Endothelial cell of umbilical vein (primary cell): ENCODE results near the gene EXOSC5. TPM values are rescaled to one million over a fixed set of nuclear protein-coding genes. Genes with fewer than 3 reads are reported as not detected.

ENCODE experiments used
- BruUV-seq: library from RNA; stranded (reverse); fragments of 400-500 nt; replicated peaks from 2 replicates; lab custom pipeline; 2021; lab: Mats Ljungman, UMichigan
- CTCF ChIA-PET: fragments of 300-600, 350-600 bp; sonication (Branson Sonifier 250); formaldehyde crosslinking; loops from one replicate; lab custom pipeline; 2021; ENCODE audit warnings: antibody characterized with exemption, inconsistent platforms; lab: Charles Lee
- POLR2A ChIA-PET: fragments of 300-600, 350-600 bp; sonication (Branson Sonifier 250); formaldehyde crosslinking; loops from one replicate; lab custom pipeline; 2021; ENCODE audit warnings: antibody characterized with exemption, inconsistent platforms; lab: Charles Lee
- DNase-seq: peaks from one replicate; pipeline ENCODE4 v3.0.0-alpha.2; 2011; ENCODE audit warnings: low read depth, low spot score
- FAIRE-seq: peaks from 2 replicates; lab custom pipeline; 2011; peaks lifted over from hg19 to GRCh38; lab: Jason Lieb, UNC
- H2AFZ ChIP-seq: 2 replicates; pipeline ENCODE4 v1.6.0; 2012; ENCODE audit warnings: low read depth, low read length, control low read depth, inconsistent platforms
- H3K27ac ChIP-seq: 2 replicates; pipeline ENCODE4 v1.5.1; 2011; ENCODE audit warnings: low read depth, mild to moderate bottlenecking, control low read depth, low read length, moderate library complexity; ENCODE audit not compliant: insufficient read depth
- H3K27me3 ChIP-seq, 2 experiments: 2 replicates each; pipeline versions ENCODE4 v1.6.0 to v1.6.1; 2011; ENCODE audit warnings: low read length in 2 of 2, mixed read lengths in 1 of 2; ENCODE audit not compliant: control insufficient read depth in 2 of 2, insufficient read depth in 2 of 2
- H3K36me3 ChIP-seq, 2 experiments: 2 replicates in 1 of 2; 3 replicates in 1 of 2; pipeline ENCODE4 v1.5.1; 2011; ENCODE audit warnings: low read length in 2 of 2, mild to moderate bottlenecking in 1 of 2, moderate library complexity in 1 of 2; ENCODE audit not compliant: control insufficient read depth in 2 of 2, insufficient read depth in 2 of 2; ENCODE audit errors: extremely low read depth in 1 of 2
- H3K4me1 ChIP-seq: 3 replicates; pipeline ENCODE4 v1.5.1; 2011; ENCODE audit warnings: mild to moderate bottlenecking, low read length; ENCODE audit not compliant: control insufficient read depth, insufficient read depth; ENCODE audit errors: extremely low read depth
- H3K4me2 ChIP-seq: 2 replicates; pipeline ENCODE4 v1.6.1; 2011; ENCODE audit warnings: low read length, control low read depth, mixed read lengths; ENCODE audit not compliant: insufficient read depth
- H3K4me3 ChIP-seq, 3 experiments: fragments of 200-600 bp in 1 of 3; sonication (generic), shearing (Covaris generic) in 1 of 3; replicated peaks in 1 of 3; 2 replicates each; pipeline ENCODE4 v1.5.1; 2011 to 2016; ENCODE audit warnings: control low read depth in 3 of 3, low read length in 3 of 3, mild to moderate bottlenecking in 2 of 3, inconsistent platforms in 1 of 3, low read depth in 1 of 3, moderate library complexity in 1 of 3; ENCODE audit not compliant: insufficient read depth in 1 of 3
- H3K79me2 ChIP-seq: 2 replicates; pipeline ENCODE4 v1.6.0; 2012; ENCODE audit warnings: low read length, inconsistent platforms; ENCODE audit not compliant: control insufficient read depth, insufficient read depth
- H3K9ac ChIP-seq: replicated peaks from 2 replicates; pipeline ENCODE3; 2011; ENCODE audit warnings: low read length, control low read depth; ENCODE audit not compliant: insufficient read depth; ENCODE audit errors: extremely low read depth
- H3K9me1 ChIP-seq: replicated peaks from 3 replicates; pipeline ENCODE4 v1.6.0; 2011; ENCODE audit warnings: mild to moderate bottlenecking, low read length; ENCODE audit not compliant: control insufficient read depth, insufficient read depth; ENCODE audit errors: extremely low read depth
- H3K9me3 ChIP-seq: replicated peaks from 2 replicates; pipeline ENCODE4 v1.5.1; 2012; ENCODE audit warnings: low read length, inconsistent platforms; ENCODE audit not compliant: control insufficient read depth, insufficient read depth
- H4K20me1 ChIP-seq: replicated peaks from 2 replicates; pipeline ENCODE3; 2011; ENCODE audit warnings: mild to moderate bottlenecking, low read length; ENCODE audit not compliant: control insufficient read depth, insufficient read depth; ENCODE audit errors: extremely low read depth
- CTCF ChIP-seq, 2 donors: IDR thresholded peaks; 1 replicate in 1 of 2; 2 replicates in 1 of 2; pipeline ENCODE4 v1.5.1; 2011; ENCODE audit warnings: low read length in 2 of 2, mild to moderate bottlenecking in 2 of 2, moderate library complexity in 2 of 2, control low read depth in 1 of 2, inconsistent platforms in 1 of 2, low read depth in 1 of 2; ENCODE audit not compliant: insufficient read depth in 1 of 2; ENCODE audit errors: extremely low read depth in 1 of 2
- EZH2 ChIP-seq: IDR thresholded peaks from 2 replicates; pipeline ENCODE4 v1.6.1; 2012; ENCODE audit warnings: borderline replicate concordance, low read depth, mild to moderate bottlenecking, moderate library complexity, low read length, inconsistent platforms; ENCODE audit not compliant: severe bottlenecking
- FOS ChIP-seq: IDR thresholded peaks from 2 replicates; pipeline ENCODE4 v1.6.1; 2011; ENCODE audit warnings: mild to moderate bottlenecking, low read length, moderate library complexity, borderline replicate concordance; ENCODE audit not compliant: insufficient read depth
- GATA2 ChIP-seq: IDR thresholded peaks from 2 replicates; pipeline ENCODE4 v1.7.0; 2011; ENCODE audit warnings: low read depth, mild to moderate bottlenecking, moderate library complexity, mixed read lengths, low read length; ENCODE audit not compliant: insufficient read length, insufficient read depth
- JUN ChIP-seq: IDR thresholded peaks from 2 replicates; pipeline ENCODE4 v1.6.1; 2011; ENCODE audit warnings: borderline replicate concordance, low read depth; ENCODE audit not compliant: insufficient read length, insufficient read depth
- MYC ChIP-seq: IDR thresholded peaks from one replicate; pipeline ENCODE4 v1.6.1; 2011; ENCODE audit warnings: mild to moderate bottlenecking, low read depth, low read length
- POLR2A ChIP-seq: IDR thresholded peaks from 2 replicates; pipeline ENCODE4 v1.6.1; 2012; ENCODE audit warnings: low read depth, mild to moderate bottlenecking, control low read depth, low read length
- POLR2AphosphoS5 ChIP-seq: IDR thresholded peaks from 2 replicates; pipeline ENCODE4 v1.6.1; 2012; ENCODE audit warnings: low read depth, mild to moderate bottlenecking, control low read depth, low read length, moderate library complexity; ENCODE audit not compliant: insufficient read depth
- dilution Hi-C: fragments of 300-500 bp; cut with MboI; formaldehyde crosslinking; loops from one replicate; pipeline ENCODE4 v1.15.0; 2019; ENCODE audit warnings: low sequenced_read_pairs; ENCODE audit not compliant: extremely low pct_ligation_motif_present
- intact Hi-C: fragments of 100-400 bp; cut with micrococcal nuclease; formaldehyde crosslinking; loops from one replicate; pipeline ENCODE4 v1.10.0; 2022
- polyA plus RNA-seq, 4 experiments: library from polyadenylated mRNA; depleted of rRNA in 3 of 4; stranded (reverse) in 3 of 4; unstranded in 1 of 4; fragments of >200 nt; gene quantifications; 2 replicates each; pipeline versions ENCODE4 v1.2.1 to v1.2.3, GENCODE V29; 2011 to 2012; ENCODE audit warnings: missing spikeins in 1 of 4
- total RNA-seq: library from RNA; stranded (reverse); gene quantifications from 2 replicates; pipeline ENCODE4 v1.2.3, GENCODE V29; 2021
- TF ChIP-seq, protein P1 (sequence below): IDR thresholded peaks from 2 replicates; pipeline ENCODE4 v1.6.1; 2011; ENCODE audit not compliant: insufficient read depth, insufficient read length

The EXOSC5 gene
- total and polyA plus RNA-seq, 2 donors (not counting 3 experiments of a cell fraction or from before 2014, with no cell fraction given), result 14.0 to 20.9 TPM

DNA sequence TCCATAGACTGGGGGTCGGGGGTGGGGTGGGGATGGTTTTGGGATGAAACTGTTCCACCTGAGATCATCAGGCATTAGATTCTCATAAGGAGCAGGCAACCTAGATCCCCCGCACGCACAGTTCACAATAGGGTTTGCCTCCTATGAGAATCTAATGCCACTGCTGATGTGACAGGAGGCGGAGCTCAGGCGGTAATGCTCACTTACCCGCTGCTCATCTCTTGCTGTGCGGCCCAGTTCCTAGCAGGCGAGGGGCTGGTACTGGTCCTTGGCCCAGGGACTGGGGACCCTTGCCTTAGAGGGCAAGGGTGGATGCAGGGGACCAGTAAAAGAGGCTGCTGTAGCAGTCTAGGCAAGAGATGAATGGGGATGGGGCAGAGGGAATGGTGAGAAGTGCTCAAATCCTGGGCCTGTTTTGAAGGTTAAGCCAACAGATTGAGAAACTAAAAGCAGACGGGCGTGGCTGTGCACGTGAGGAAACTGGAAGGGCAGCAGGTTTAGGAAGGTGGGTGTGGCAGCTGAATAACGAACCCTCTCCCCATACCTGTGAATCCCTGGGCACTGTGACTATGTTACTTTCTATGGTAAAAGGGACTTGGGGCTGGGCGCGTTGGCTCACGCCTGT is 44.3 kb upstream of the EXOSC5 start:
- no peak overlapping the region for H3K9ac ChIP-seq
- POLR2A ChIA-PET, result no interaction called here
- H4K20me1 ChIP-seq, result no peaks in the 10 kb centered on the region
- H2AFZ ChIP-seq, result no peak overlapping the region
- no peak for FAIRE-seq
- H3K27me3 ChIP-seq, result peaks cover 0 to 3% of the 10 kb centered on the region in 2 experiments
- DNase-seq, result no peak
- intact Hi-C loops (no loop called here), dilution Hi-C loops (no loop called here)
- no peaks in the 10 kb centered on the region for H3K9me1 ChIP-seq
- peaks cover 6% of the 10 kb centered on the region for H3K4me1 ChIP-seq
- H3K36me3 ChIP-seq, result peaks cover 0 to 5% of the 10 kb centered on the region in 2 experiments
- no peaks in the 10 kb centered on the region for H3K79me2 ChIP-seq
- no TSS peak for BruUV-seq
- H3K9me3 ChIP-seq, result no peaks in the 10 kb centered on the region
- CTCF ChIA-PET, result interaction anchor here (1.1 to 2.5 kb wide), 2 partner anchors 7 to 155 kb away, joined by 3 to 30 read pairs; no protein-coding TSS in a partner anchor
- no peak overlapping the region for H3K27ac ChIP-seq
- no peak overlapping the region for H3K4me2 ChIP-seq
- TF ChIP-seq POLR2A (no peak), MYC (no peak), EZH2 (no peak), GATA2 (no peak), CTCF (IDR thresholded peaks at IDR 0.05; ENCODE audit: extremely low read depth in 1 of 2, insufficient read depth in 1 of 2, low read depth in 1 of 2, low read length in 2 of 2) (no peak), FOS (no peak), JUN (no peak), POLR2AphosphoS5 (no peak)
- TF ChIP-seq, protein P1, sequence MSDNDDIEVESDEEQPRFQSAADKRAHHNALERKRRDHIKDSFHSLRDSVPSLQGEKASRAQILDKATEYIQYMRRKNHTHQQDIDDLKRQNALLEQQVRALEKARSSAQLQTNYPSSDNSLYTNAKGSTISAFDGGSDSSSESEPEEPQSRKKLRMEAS, result no peak
- no peak overlapping the region for H3K4me3 ChIP-seq
